SK-N-SH (cell line): ENCODE measurements around the gene KRT75. TPM values are rescaled to one million over a fixed set of nuclear protein-coding genes. Genes with fewer than 3 reads are reported as not detected.

Experiments
- CTCF ChIA-PET: fragments of 300-600, 350-600 bp; formaldehyde crosslinking; extraction: SDS; loops from one replicate; lab custom pipeline; 2021; lab: Yijun Ruan, JAX
- POLR2A ChIA-PET: fragments of 350-600 bp; sonication (Branson Sonifier 250); formaldehyde crosslinking; extraction: SDS; loops from one replicate; lab custom pipeline; 2020; ENCODE audit warnings: antibody characterized with exemption, inconsistent platforms; lab: Yijun Ruan, JAX
- DNase-seq: peaks from one replicate; pipeline ENCODE4 v3.0.0; 2012
- H2AFZ ChIP-seq: fragments of 200-600 bp; sonication (generic); 2 replicates; pipeline ENCODE4 v1.8.1; 2016; ENCODE audit warnings: antibody characterized with exemption, mild to moderate bottlenecking, low read depth
- H3F3A ChIP-seq: fragments of 200-600 bp; sonication (generic); replicated peaks from 2 replicates; pipeline ENCODE3; 2016; ENCODE audit warnings: antibody characterized with exemption, mild to moderate bottlenecking; ENCODE audit not compliant: insufficient read depth
- H3K27ac ChIP-seq, 2 experiments: fragments of 200-500 bp in 1 of 2; fragments of 200-600 bp in 1 of 2; sonication (Bioruptor generic) in 1 of 2; sonication (generic), shearing (Covaris generic) in 1 of 2; 2 replicates each; pipeline versions ENCODE4 v1.5.1 to v1.6.1; 2014 to 2016; ENCODE audit warnings: low read depth in 2 of 2, inconsistent platforms in 1 of 2, low read length in 1 of 2, mild to moderate bottlenecking in 1 of 2, mixed read lengths in 1 of 2
- H3K27me3 ChIP-seq: fragments of 200-600 bp; sonication (generic), shearing (Covaris generic); 2 replicates; pipeline ENCODE4 v1.6.1; 2016; ENCODE audit warnings: mixed run types; ENCODE audit not compliant: insufficient read depth
- H3K36me3 ChIP-seq, 2 experiments: fragments of 200-500 bp in 1 of 2; fragments of 200-600 bp in 1 of 2; sonication (Bioruptor generic) in 1 of 2; sonication (generic) in 1 of 2; replicated peaks in 1 of 2; 2 replicates each; pipeline versions ENCODE3 to v1.5.1; 2014 to 2016; ENCODE audit warnings: low read length in 1 of 2, mild to moderate bottlenecking in 1 of 2; ENCODE audit not compliant: insufficient read depth in 2 of 2, control insufficient read depth in 1 of 2
- H3K4me1 ChIP-seq, 2 experiments: fragments of 200-500 bp in 1 of 2; fragments of 200-600 bp in 1 of 2; sonication (Bioruptor generic) in 1 of 2; sonication (generic), shearing (Covaris generic) in 1 of 2; 2 replicates each; pipeline versions ENCODE4 v1.5.1 to v1.6.1; 2014 to 2016; ENCODE audit warnings: low read depth in 1 of 2, low read length in 1 of 2, mixed run types in 1 of 2; ENCODE audit not compliant: insufficient read depth in 2 of 2, control insufficient read depth in 1 of 2
- H3K4me2 ChIP-seq: fragments of 200-600 bp; sonication (generic), shearing (Covaris generic); 2 replicates; pipeline ENCODE4 v1.6.1; 2017; ENCODE audit warnings: mixed run types
- H3K4me3 ChIP-seq, 2 experiments: fragments of 200-500 bp in 1 of 2; fragments of 200-600 bp in 1 of 2; sonication (Bioruptor generic) in 1 of 2; sonication (generic), shearing (Covaris generic) in 1 of 2; 2 replicates each; pipeline versions ENCODE4 v1.5.1 to v1.8.1; 2014 to 2016; ENCODE audit warnings: low read depth in 2 of 2, inconsistent platforms in 1 of 2, low read length in 1 of 2, mild to moderate bottlenecking in 1 of 2, mixed read lengths in 1 of 2, moderate library complexity in 1 of 2
- H3K79me2 ChIP-seq: fragments of 200-600 bp; sonication (generic); 2 replicates; pipeline ENCODE4 v1.8.1; 2017; ENCODE audit warnings: mild to moderate bottlenecking; ENCODE audit not compliant: insufficient read depth
- H3K9ac ChIP-seq: fragments of 200-600 bp; sonication (generic); 2 replicates; pipeline ENCODE4 v1.6.1; 2017; ENCODE audit warnings: mixed run types
- H3K9me2 ChIP-seq: fragments of 200-600 bp; sonication (generic); 2 replicates; pipeline ENCODE4 v1.6.1; 2017; ENCODE audit warnings: mixed run types
- H3K9me3 ChIP-seq: fragments of 200-600 bp; sonication (generic); 2 replicates; pipeline ENCODE4 v1.6.1; 2017; ENCODE audit warnings: mixed run types, mild to moderate bottlenecking, moderate library complexity
- H4K20me1 ChIP-seq: fragments of 200-600 bp; sonication (generic); 2 replicates; pipeline ENCODE4 v1.6.1; 2017; ENCODE audit warnings: mild to moderate bottlenecking, mixed run types; ENCODE audit not compliant: insufficient read depth
- CHD2 ChIP-seq: fragments of 150-350 bp; IDR thresholded peaks from 2 replicates; pipeline ENCODE4 v1.6.1; 2018; ENCODE audit warnings: low read length; ENCODE audit not compliant: partially characterized antibody
- EP300 ChIP-seq, 2 experiments: IDR thresholded peaks; 2 replicates each; pipeline versions ENCODE4 v1.4.0 to v1.6.1; 2012; ENCODE audit warnings: borderline replicate concordance in 1 of 2, low read depth in 1 of 2, low read length in 1 of 2
- EZH2phosphoT487 ChIP-seq: fragments of 200-600 bp; sonication (generic); IDR thresholded peaks from 2 replicates; pipeline ENCODE4 v1.6.1; 2017; ENCODE audit warnings: low read depth, mixed run types, mild to moderate bottlenecking, antibody characterized with exemption, moderate library complexity, borderline replicate concordance
- FOSL2 ChIP-seq: IDR thresholded peaks from 2 replicates; pipeline ENCODE4 v1.4.0; 2012; ENCODE audit warnings: low read depth, mild to moderate bottlenecking, moderate library complexity, borderline replicate concordance
- FOXJ3 ChIP-seq: sonication (generic); formaldehyde crosslinking; IDR thresholded peaks from 2 replicates; pipeline ENCODE4 v1.5.1; 2020; ENCODE audit warnings: mild to moderate bottlenecking, missing genetic modification reagents
- GABPA ChIP-seq: IDR thresholded peaks from 2 replicates; pipeline ENCODE4 v1.4.0; 2012; ENCODE audit warnings: low read depth, mild to moderate bottlenecking
- GATA2 ChIP-seq: sonication (generic); formaldehyde crosslinking; IDR thresholded peaks from 2 replicates; pipeline ENCODE4 v1.5.0; 2020; ENCODE audit warnings: mild to moderate bottlenecking, missing genetic modification reagents
- MXI1 ChIP-seq: IDR thresholded peaks from 2 replicates; pipeline ENCODE4 v1.6.1; 2012; ENCODE audit warnings: mild to moderate bottlenecking, low read depth, low read length, improper control_type of control experiment
- NFIC ChIP-seq: IDR thresholded peaks from 2 replicates; pipeline ENCODE4 v1.4.0; 2012; ENCODE audit warnings: borderline replicate concordance
- POLR2AphosphoS5 ChIP-seq: IDR thresholded peaks from 2 replicates; pipeline ENCODE4 v1.6.1; 2012; ENCODE audit warnings: low read depth, low read length
- RAD21 ChIP-seq: IDR thresholded peaks from 2 replicates; pipeline ENCODE4 v1.6.1; 2012; ENCODE audit warnings: mild to moderate bottlenecking, low read length
- RCOR1 ChIP-seq: fragments of 150-350 bp; IDR thresholded peaks from 2 replicates; pipeline ENCODE4 v1.6.1; 2017; ENCODE audit warnings: antibody characterized with exemption, low read length
- RFX5 ChIP-seq: IDR thresholded peaks from 2 replicates; pipeline ENCODE4 v1.6.1; 2012; ENCODE audit warnings: mild to moderate bottlenecking, improper control_type of control experiment, low read length
- RXRA ChIP-seq: IDR thresholded peaks from 2 replicates; pipeline ENCODE4 v1.4.0; 2012; ENCODE audit warnings: low read depth, mild to moderate bottlenecking, borderline replicate concordance
- SIN3A ChIP-seq: IDR thresholded peaks from 2 replicates; pipeline ENCODE4 v1.6.1; 2012; ENCODE audit warnings: low read depth, mild to moderate bottlenecking, low read length, moderate library complexity, borderline replicate concordance
- SMC3 ChIP-seq: IDR thresholded peaks from 2 replicates; pipeline ENCODE4 v1.6.1; 2012; ENCODE audit warnings: low read depth, low read length, improper control_type of control experiment
- WGBS: methylation state at CpG from one replicate; pipeline ENCODE4 v1.1.6; 2017; ENCODE audit warnings: low lambda C conversion rate; 5-methylcytosine and 5-hydroxymethylcytosine counted together
- polyA plus RNA-seq, 3 experiments: library from polyadenylated mRNA; depleted of rRNA; stranded (reverse); fragments of >200 nt; gene quantifications; 2 replicates each; pipeline ENCODE4 v1.2.3, GENCODE V29; 2012
- TF ChIP-seq, protein P1 (sequence below): IDR thresholded peaks from 2 replicates; pipeline ENCODE4 v1.4.0; 2012; ENCODE audit warnings: low read depth, borderline replicate concordance

Gene KRT75
- polyA plus RNA-seq, 1 of the 3 experiments (the other 2 are of a cell fraction) = not detected

DNA sequence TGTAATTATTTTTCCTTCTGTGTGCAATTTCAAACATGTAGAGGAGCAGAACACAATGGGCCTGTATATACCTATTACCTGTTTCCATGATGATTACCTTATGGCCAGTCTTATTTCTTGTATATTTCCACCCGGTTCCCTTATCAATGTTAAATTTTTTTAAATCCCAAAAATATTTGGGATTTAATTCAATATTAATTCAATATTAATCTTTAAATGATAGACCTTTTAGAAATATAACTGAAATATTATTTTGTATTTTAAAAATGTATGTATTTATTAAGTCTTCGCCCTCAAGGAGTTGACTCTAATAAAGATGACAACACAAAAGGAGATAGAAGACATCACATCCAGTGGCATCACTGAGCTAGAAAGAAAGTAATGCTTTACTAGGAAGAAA, 40.0 kb upstream of the KRT75 start:
- ChIA-PET CTCF (no interaction called here), POLR2A (no interaction called here)

DNA sequence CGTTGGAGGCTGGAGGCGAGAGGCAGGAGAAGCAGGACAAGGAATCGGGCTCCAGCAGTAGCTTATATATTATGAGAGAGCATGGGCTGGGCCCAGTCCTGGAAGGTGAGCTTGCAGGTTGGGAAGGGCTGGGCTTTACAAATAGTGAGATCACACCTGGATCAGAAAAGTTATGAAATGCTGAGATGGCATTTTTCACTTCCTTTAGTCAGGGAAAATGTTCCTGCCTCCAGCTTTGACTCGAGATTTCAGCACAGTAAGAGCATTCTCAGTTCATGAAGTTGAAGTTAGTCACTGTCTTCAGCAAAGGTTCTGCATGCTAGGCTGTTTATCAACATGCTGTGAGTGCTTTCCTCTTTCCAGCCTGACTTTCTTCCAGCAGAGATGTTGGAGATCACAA, 39.6 kb upstream of the KRT75 start, which contains the start of gene KRT6C:
KRT6C (minus strand) TSS at position 38 of the 400 bp plus-strand sequence. CDS start 68 bp downstream, outside the sequence.
- ChIA-PET CTCF (interaction anchor here (0.6 kb wide), 1 partner anchor 686 kb away, joined by 3 read pairs; no protein-coding TSS in a partner anchor), POLR2A (no interaction called here)
- Histone ChIP-seq H3K4me3 (no peak within 1 kb of the TSS), H3K4me1 (no peaks in the 10 kb centered on the region), H3K9ac (no peak within 1 kb of the TSS), H3F3A (no peaks in the 10 kb centered on the region), H3K27ac (no peak within 1 kb of the TSS), H3K4me2 (no peak within 1 kb of the TSS), H3K9me3 (no peaks in the 10 kb centered on the region), H4K20me1 (no peaks in the 10 kb centered on the region), H3K36me3 (no peaks in the 10 kb centered on the region), H3K27me3 (peaks cover 12% of the 10 kb centered on the region; the same call in 1 of the 2 replicates), H3K79me2 (no peaks in the 10 kb centered on the region), H2AFZ (no peak within 1 kb of the TSS), H3K9me2 (no peaks in the 10 kb centered on the region)
- 32% methylated on average over 4 of the region's 4 CpGs for WGBS
- TF ChIP-seq GATA2 (CRISPR knock-in tag) (no peak), POLR2AphosphoS5 (no peak), FOXJ3 (no peak), EP300 (IDR thresholded peaks at IDR 0.05; ENCODE audit: borderline replicate concordance in 1 of 2, low read depth in 1 of 2, low read length in 1 of 2) (no peak), RCOR1 (no peak), FOSL2 (no peak), RXRA (no peak), RFX5 (no peak), MXI1 (no peak), NFIC (no peak), SMC3 (no peak), SIN3A (no peak), RAD21 (no peak)
- DNase-seq = no peak

More for the DNA sequence above, 40.0 kb upstream of the KRT75 start:
- Histone ChIP-seq H3K4me2 (no peak overlapping the region), H3K4me1 (no peaks in the 10 kb centered on the region), H3K9me2 (no peaks in the 10 kb centered on the region), H3K9me3 (no peaks in the 10 kb centered on the region), H3K36me3 (no peaks in the 10 kb centered on the region), H3K27ac (no peak overlapping the region), H3F3A (no peaks in the 10 kb centered on the region), H3K79me2 (no peaks in the 10 kb centered on the region), H3K9ac (no peak overlapping the region), H3K4me3 (no peak overlapping the region), H4K20me1 (no peaks in the 10 kb centered on the region), H3K27me3 (peaks cover 12% of the 10 kb centered on the region; the same call in 1 of the 2 replicates), H2AFZ (no peak overlapping the region)
- 32% methylated on average over 2 of the region's 2 CpGs for WGBS
- TF ChIP-seq CHD2 = no peak
- TF ChIP-seq GABPA = no peak
- TF ChIP-seq, protein P1, sequence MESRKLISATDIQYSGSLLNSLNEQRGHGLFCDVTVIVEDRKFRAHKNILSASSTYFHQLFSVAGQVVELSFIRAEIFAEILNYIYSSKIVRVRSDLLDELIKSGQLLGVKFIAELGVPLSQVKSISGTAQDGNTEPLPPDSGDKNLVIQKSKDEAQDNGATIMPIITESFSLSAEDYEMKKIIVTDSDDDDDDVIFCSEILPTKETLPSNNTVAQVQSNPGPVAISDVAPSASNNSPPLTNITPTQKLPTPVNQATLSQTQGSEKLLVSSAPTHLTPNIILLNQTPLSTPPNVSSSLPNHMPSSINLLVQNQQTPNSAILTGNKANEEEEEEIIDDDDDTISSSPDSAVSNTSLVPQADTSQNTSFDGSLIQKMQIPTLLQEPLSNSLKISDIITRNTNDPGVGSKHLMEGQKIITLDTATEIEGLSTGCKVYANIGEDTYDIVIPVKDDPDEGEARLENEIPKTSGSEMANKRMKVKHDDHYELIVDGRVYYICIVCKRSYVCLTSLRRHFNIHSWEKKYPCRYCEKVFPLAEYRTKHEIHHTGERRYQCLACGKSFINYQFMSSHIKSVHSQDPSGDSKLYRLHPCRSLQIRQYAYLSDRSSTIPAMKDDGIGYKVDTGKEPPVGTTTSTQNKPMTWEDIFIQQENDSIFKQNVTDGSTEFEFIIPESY = no peak
- TF ChIP-seq MXI1 = no peak
- TF ChIP-seq EZH2phosphoT487 = no peak
- no peak for DNase-seq
